Sigmoid colon (tissue), 7 donors: ENCODE measurements around the gene ELP4. TPM values are rescaled to one million over a fixed set of nuclear protein-coding genes. Genes with fewer than 3 reads are reported as not detected.

Experiments
- DNase-seq: peaks from one replicate; pipeline ENCODE4 v3.0.0-alpha.2; 2019
- H3K27ac ChIP-seq, 4 donors: fragments of 200-600 bp; sonication (generic); one replicate each; pipeline ENCODE4 v1.5.1; 2016 to 2019; ENCODE audit warnings: mild to moderate bottlenecking in 1 of 4
- H3K27me3 ChIP-seq, 3 donors: fragments of 200-600 bp; sonication (generic); one replicate each; pipeline ENCODE4 v1.5.1; 2019; ENCODE audit warnings: mild to moderate bottlenecking in 1 of 3
- H3K36me3 ChIP-seq, 4 donors: fragments of 200-600 bp; sonication (generic); one replicate each; pipeline ENCODE4 v1.5.1; 2016 to 2019
- H3K4me1 ChIP-seq, 4 donors: fragments of 200-600 bp; sonication (generic); one replicate each; pipeline ENCODE4 v1.5.1; 2017 to 2019
- H3K4me3 ChIP-seq, 4 donors: fragments of 200-600 bp; sonication (generic); one replicate each; pipeline ENCODE4 v1.5.1; 2017 to 2019; ENCODE audit warnings: mild to moderate bottlenecking in 2 of 4, moderate library complexity in 1 of 4
- H3K9me3 ChIP-seq, 4 donors: fragments of 200-600 bp in 3 of 4; sonication (generic) in 3 of 4; one replicate each; pipeline versions ENCODE4 v1.5.1 to v1.6.1; 2013 to 2019
- CTCF ChIP-seq, 4 experiments: fragments of 450-650 bp in 3 of 4; fragments of 200-600 bp in 1 of 4; IDR thresholded peaks; one replicate each; pipeline ENCODE4 v1.5.1; 2016 to 2019; ENCODE audit warnings: antibody characterized with exemption in 4 of 4, mild to moderate bottlenecking in 3 of 4, moderate library complexity in 2 of 4
- EP300 ChIP-seq, 4 donors: sonication (generic); formaldehyde crosslinking; IDR thresholded peaks; one replicate each; pipeline ENCODE4 v1.6.1; 2017; ENCODE audit warnings: antibody characterized with exemption in 4 of 4
- POLR2A ChIP-seq, 2 donors: fragments of 450-650 bp; IDR thresholded peaks; one replicate each; pipeline ENCODE4 v1.6.1; 2016; ENCODE audit warnings: antibody characterized with exemption in 2 of 2, mild to moderate bottlenecking in 2 of 2, moderate library complexity in 2 of 2
- POLR2AphosphoS5 ChIP-seq, 4 donors: sonication (generic); formaldehyde crosslinking; IDR thresholded peaks; one replicate each; pipeline ENCODE4 v1.6.1; 2017; ENCODE audit warnings: antibody characterized with exemption in 4 of 4
- WGBS, 2 donors: extraction: QIAGEN DNeasy Blood & Tissue Kit; methylation state at CpG; one replicate each; pipeline ENCODE4 v1.1.7; 2013; 5-methylcytosine and 5-hydroxymethylcytosine counted together
- intact Hi-C: fragments of 100-400 bp; cut with DNase I; formaldehyde crosslinking; loops from one replicate; pipeline ENCODE4 v1.15.1; 2023
- polyA plus RNA-seq, 3 donors: library from polyadenylated mRNA; stranded (reverse); fragments of 200-250 nt; gene quantifications; one replicate each; pipeline ENCODE4 v1.2.3, GENCODE V29; 2013
- total RNA-seq, 4 donors: library from RNA; depleted of rRNA; stranded (reverse); fragments of >200 nt; gene quantifications; one replicate each; pipeline ENCODE4 v1.1.0, GENCODE V29; 2016
- donor health status: healthy with polysubstance abuse.
- donor health status: Bipolar disorder and iron deficiency.
- donor health status: healthy.

ELP4 gene
- total and polyA plus RNA-seq, 7 donors = 9.0 to 32.7 (median 18.5) TPM

- peaks cover 0 to 25% (median 12%) of the 10 kb centered on the region in 4 donors for H3K4me1 ChIP-seq
- H3K4me3 ChIP-seq = no peak overlapping the region
- intact Hi-C loops = no loop called here
- H3K27ac ChIP-seq = no peak overlapping the region
- TF ChIP-seq EP300 (IDR thresholded peaks at IDR 0.05) = no peak
- TF ChIP-seq POLR2AphosphoS5 (IDR thresholded peaks at IDR 0.05) = no peak
- no peak for TF ChIP-seq POLR2A (IDR thresholded peaks at IDR 0.05)
- TF ChIP-seq CTCF (IDR thresholded peaks at IDR 0.05) = no peak
- DNase-seq = no peak
- no peaks in the 10 kb centered on the region for H3K36me3 ChIP-seq
- no peaks in the 10 kb centered on the region for H3K9me3 ChIP-seq
- H3K27me3 ChIP-seq = no peaks in the 10 kb centered on the region
These were observed 131.0 kb downstream of the ELP4 start for GRCh38 chr11:31640611-31641010.

- Histone ChIP-seq H3K27me3 (no peaks in the 10 kb centered on the region), H3K36me3 (no peaks in the 10 kb centered on the region), H3K4me3 (no peak overlapping the region), H3K27ac (no peak overlapping the region), H3K4me1 (peaks cover 0 to 33% (median 17%) of the 10 kb centered on the region in 4 donors), H3K9me3 (no peaks in the 10 kb centered on the region)
- WGBS, 2 donors = 80 to 90% methylated on average over 3 of the region's 3 CpGs
- no peak for DNase-seq
- intact Hi-C loops = no loop called here
- TF ChIP-seq POLR2AphosphoS5 (IDR thresholded peaks at IDR 0.05) (no peak), CTCF (IDR thresholded peaks at IDR 0.05) (peak in 2 of 4 experiments; percentile 22 to 29)
These were observed 132.0 kb downstream of the ELP4 start for GRCh38 chr11:31641477-31642062.

- H3K27ac ChIP-seq = no peak overlapping the region
- no peaks in the 10 kb centered on the region for H3K27me3 ChIP-seq
- no peak overlapping the region for H3K4me3 ChIP-seq
- H3K4me1 ChIP-seq = peaks cover 0 to 33% (median 18%) of the 10 kb centered on the region in 4 donors
- TF ChIP-seq POLR2AphosphoS5 (IDR thresholded peaks at IDR 0.05) = peak in 1 of 4 donors; percentile 11
- TF ChIP-seq CTCF (IDR thresholded peaks at IDR 0.05) = no peak
- TF ChIP-seq POLR2A (IDR thresholded peaks at IDR 0.05) = no peak
- TF ChIP-seq EP300 (IDR thresholded peaks at IDR 0.05) = no peak
- H3K9me3 ChIP-seq = no peaks in the 10 kb centered on the region
- H3K36me3 ChIP-seq = no peaks in the 10 kb centered on the region
- DNase-seq = no peak
- intact Hi-C loops = no loop called here
- WGBS, 2 donors = 81 to 91% methylated on average over 1 of the region's 1 CpG
These were observed 134.3 kb downstream of the ELP4 start for GRCh38 chr11:31643857-31644256.

GRCh38 chr11:31645747-31646146, 136.2 kb downstream of the ELP4 start:
- no peak overlapping the region for H3K4me3 ChIP-seq
- peaks cover 0 to 33% (median 18%) of the 10 kb centered on the region in 4 donors for H3K4me1 ChIP-seq
- no peaks in the 10 kb centered on the region for H3K36me3 ChIP-seq
- no peaks in the 10 kb centered on the region for H3K9me3 ChIP-seq
- H3K27me3 ChIP-seq = no peaks in the 10 kb centered on the region
- no peak for DNase-seq
- TF ChIP-seq POLR2A (IDR thresholded peaks at IDR 0.05) (no peak), CTCF (IDR thresholded peaks at IDR 0.05) (no peak), POLR2AphosphoS5 (IDR thresholded peaks at IDR 0.05) (no peak)
- intact Hi-C loops = no loop called here
- H3K27ac ChIP-seq = peak overlapping the region in 1 of 4 donors; percentile 33

- no peak for TF ChIP-seq CTCF (IDR thresholded peaks at IDR 0.05)
- TF ChIP-seq POLR2AphosphoS5 (IDR thresholded peaks at IDR 0.05) = no peak
- TF ChIP-seq EP300 (IDR thresholded peaks at IDR 0.05) = no peak
- no peak for TF ChIP-seq POLR2A (IDR thresholded peaks at IDR 0.05)
- no peaks in the 10 kb centered on the region for H3K9me3 ChIP-seq
These were observed 136.6 kb downstream of the ELP4 start for GRCh38 chr11:31646216-31646615.

More at GRCh38 chr11:31646216-31646615, 136.6 kb downstream of the ELP4 start:
- H3K27me3 ChIP-seq = no peaks in the 10 kb centered on the region
- H3K4me1 ChIP-seq = peaks cover 0 to 33% (median 18%) of the 10 kb centered on the region in 4 donors
- no peak overlapping the region for H3K4me3 ChIP-seq
- intact Hi-C loops = no loop called here
- no peaks in the 10 kb centered on the region for H3K36me3 ChIP-seq
- 81 to 90% methylated on average over 1 of the region's 1 CpG for WGBS, 2 donors
- H3K27ac ChIP-seq = peak overlapping the region in 1 of 4 donors; percentile 33
- no peak for DNase-seq
